ENCODE results near the gene PIK3AP1.

The PIK3AP1 gene

GRCh38 chr10:96672481-96673175, 47.7 kb downstream of the PIK3AP1 start:
- DNase-seq = no peak

- no peak for DNase-seq
Measured at GRCh38 chr10:96671211-96671890, 49.0 kb downstream of the PIK3AP1 start.

GRCh38 chr10:96670786-96671185, 49.5 kb downstream of the PIK3AP1 start:
- no peak for DNase-seq

- DNase-seq = no peak
Measured at GRCh38 chr10:96667401-96667800, 52.9 kb downstream of the PIK3AP1 start.

- no peak for DNase-seq
Measured at GRCh38 chr10:96666741-96667140, 53.6 kb downstream of the PIK3AP1 start.

- peak in 1 of 3 donors; percentile 37 for DNase-seq
Measured at GRCh38 chr10:96665306-96665705, 55.0 kb downstream of the PIK3AP1 start.

GRCh38 chr10:96664563-96664962, 55.8 kb downstream of the PIK3AP1 start:
- DNase-seq = peak in 1 of 3 donors; percentile 48

GRCh38 chr10:96663797-96664196, 56.5 kb downstream of the PIK3AP1 start:
- no peak for DNase-seq

- no peak for DNase-seq
Measured at GRCh38 chr10:96661632-96662031, 58.7 kb downstream of the PIK3AP1 start.

- DNase-seq = no peak
Measured at GRCh38 chr10:96660297-96660696, 60.0 kb downstream of the PIK3AP1 start.

GRCh38 chr10:96658844-96659243, 61.5 kb downstream of the PIK3AP1 start:
- DNase-seq = no peak

GRCh38 chr10:96657385-96657784, 62.9 kb downstream of the PIK3AP1 start:
- DNase-seq = no peak

GRCh38 chr10:96656839-96657238, 63.5 kb downstream of the PIK3AP1 start:
- peak; percentile 80 to 91 (median 90) for DNase-seq

GRCh38 chr10:96656198-96656577, 64.1 kb downstream of the PIK3AP1 start:
- DNase-seq = peak; percentile 42 to 53 (median 46)

GRCh38 chr10:96655461-96656197, 64.7 kb downstream of the PIK3AP1 start:
- peak; percentile 78 to 81 (median 80) for DNase-seq

- DNase-seq = peak; percentile 78 to 89 (median 83)
Measured at GRCh38 chr10:96651998-96652431, 68.3 kb downstream of the PIK3AP1 start.

GRCh38 chr10:96650958-96651357, 69.4 kb downstream of the PIK3AP1 start:
- no peak for DNase-seq

- peak; percentile 73 to 86 (median 85) for DNase-seq
Measured at GRCh38 chr10:96648297-96648696, 72.0 kb downstream of the PIK3AP1 start.

GRCh38 chr10:96647466-96647865, 72.8 kb downstream of the PIK3AP1 start:
- DNase-seq = peak in 1 of 3 donors; percentile 26

GRCh38 chr10:96646751-96647166, 73.6 kb downstream of the PIK3AP1 start:
- DNase-seq = peak; percentile 82 to 94 (median 89)

GRCh38 chr10:96646301-96646700, 74.0 kb downstream of the PIK3AP1 start:
- DNase-seq = peak in 1 of 3 donors; percentile 52

GRCh38 chr10:96645191-96645721, 75.1 kb downstream of the PIK3AP1 start:
- DNase-seq = peak; percentile 92 to 98 (median 97)

- DNase-seq = peak in 2 of 3 donors; percentile 27 to 30
Measured at GRCh38 chr10:96643920-96644319, 76.4 kb downstream of the PIK3AP1 start.
